Kidney (tissue), 14 donors: ENCODE data around the gene HBZ. TPM values are rescaled to one million over a fixed set of nuclear protein-coding genes. Genes with fewer than 3 reads are reported as not detected.

Source experiments
- DNase-seq, 5 donors: peaks; one replicate each; pipeline ENCODE4 v3.0.0-alpha.2; 2013 to 2020
- FAIRE-seq: peaks from 2 replicates; lab custom pipeline; 2012; peaks lifted over from hg19 to GRCh38; lab: Jason Lieb, UNC
- H3K27ac ChIP-seq, 2 donors: one replicate each; pipeline ENCODE4 v1.7.0; 2013; ENCODE audit warnings: low read depth in 2 of 2, low read length in 2 of 2, inconsistent platforms in 1 of 2
- H3K27me3 ChIP-seq: one replicate; pipeline ENCODE4 v1.7.1; 2013; ENCODE audit warnings: low read length, inconsistent platforms; ENCODE audit not compliant: control insufficient read depth, insufficient read depth
- H3K36me3 ChIP-seq, 3 donors: one replicate each; pipeline versions ENCODE4 v1.7.0 to v1.7.1; 2013; ENCODE audit warnings: low read length in 3 of 3, control low read depth in 1 of 3, inconsistent platforms in 1 of 3; ENCODE audit not compliant: insufficient read depth in 3 of 3, control insufficient read depth in 2 of 3
- H3K4me1 ChIP-seq, 3 donors: one replicate each; pipeline versions ENCODE4 v1.7.0 to v1.7.1; 2013; ENCODE audit warnings: low read length in 3 of 3, inconsistent platforms in 1 of 3, low read depth in 1 of 3; ENCODE audit not compliant: control insufficient read depth in 2 of 3, insufficient read depth in 2 of 3
- H3K4me3 ChIP-seq, 3 donors: one replicate each; pipeline versions ENCODE4 v1.7.0 to v1.8.1; 2013; ENCODE audit warnings: low read length in 3 of 3, control low read depth in 1 of 3, inconsistent platforms in 1 of 3
- H3K9ac ChIP-seq, 3 donors: one replicate each; pipeline versions ENCODE4 v1.7.0 to v1.7.1; 2013; ENCODE audit warnings: low read length in 3 of 3, control low read depth in 1 of 3, inconsistent platforms in 1 of 3
- H3K9me3 ChIP-seq, 3 donors: one replicate each; pipeline versions ENCODE4 v1.7.0 to v1.7.1; 2013; ENCODE audit warnings: low read length in 3 of 3, control low read depth in 1 of 3, inconsistent platforms in 1 of 3; ENCODE audit not compliant: control insufficient read depth in 2 of 3, insufficient read depth in 1 of 3
- CTCF ChIP-seq: IDR thresholded peaks from 3 replicates; pipeline ENCODE4 v1.5.1; 2012; ENCODE audit warnings: mild to moderate bottlenecking, moderate library complexity, borderline replicate concordance; ENCODE audit not compliant: insufficient read depth; ENCODE audit errors: extremely low read depth
- intact Hi-C: fragments of 100-400 bp; cut with DNase I; formaldehyde crosslinking; loops from one replicate; pipeline ENCODE4 v1.11.1; 2022
- polyA plus RNA-seq: library from polyadenylated mRNA; stranded (reverse); fragments of 350-450 nt; fragmentation: Illumina TruSeq; extraction: RNeasy Lipid Tissue Mini Kit (QIAGEN cat#74804); gene quantifications from one replicate; pipeline ENCODE4 v1.2.3, GENCODE V29; 2014; ENCODE audit warnings: low read depth, low replicate concordance; ENCODE audit not compliant: insufficient read depth
- total RNA-seq: library from RNA; stranded (reverse); fragmentation: NEBNext Ultra II Directional; extraction: Animal tissue kit (Norgen Biotek cat#: 25700); gene quantifications from one replicate; pipeline ENCODE4 v1.2.1, GENCODE V29; 2021
- donor health status: control.
- donor health status: control.
- donor health status: control.
- donor health status: control.
- donor health status: control.
- donor health status: DM: yes; HTN: yes; CAD: no.
- donor health status: Normal renal cell carcinoma (clear cell type).

The HBZ gene
- total and polyA plus RNA-seq, 2 donors from 2014 or later = not detected

- FAIRE-seq = no peak
- H3K4me1 ChIP-seq = no peaks in the 10 kb centered on the region
- H3K4me3 ChIP-seq = no peak overlapping the region
- H3K27me3 ChIP-seq = no peaks in the 10 kb centered on the region
- H3K9me3 ChIP-seq = no peaks in the 10 kb centered on the region
- peaks cover 0 to 30% (median 0%) of the 10 kb centered on the region in 3 donors for H3K36me3 ChIP-seq
- no peak overlapping the region for H3K9ac ChIP-seq
- intact Hi-C loops = no loop called here
- no peak for TF ChIP-seq CTCF
- H3K27ac ChIP-seq = no peak overlapping the region
- DNase-seq = no peak
These were observed 38.1 kb upstream of the HBZ start for GRCh38 chr16:114327-114726.

GRCh38 chr16:116015-116414, 36.4 kb upstream of the HBZ start:
- no peaks in the 10 kb centered on the region for H3K4me1 ChIP-seq
- intact Hi-C loops = no loop called here
- no peak overlapping the region for H3K27ac ChIP-seq
- no peak overlapping the region for H3K9ac ChIP-seq
- DNase-seq (peak in 1 of 5 donors; percentile 30), FAIRE-seq (no peak)
- H3K36me3 ChIP-seq = peaks cover 0 to 26% (median 0%) of the 10 kb centered on the region in 3 donors
- TF ChIP-seq CTCF = no peak
- H3K9me3 ChIP-seq = no peaks in the 10 kb centered on the region
- H3K27me3 ChIP-seq = no peaks in the 10 kb centered on the region
- H3K4me3 ChIP-seq = no peak overlapping the region

GRCh38 chr16:117379-118365, 34.8 kb upstream of the HBZ start:
- no peak for FAIRE-seq
- intact Hi-C loops = no loop called here
- peak; percentile 81 to 88 (median 84) for DNase-seq
- peak; percentile 56 for TF ChIP-seq CTCF
- Histone ChIP-seq H3K36me3 (peaks cover 0 to 14% (median 0%) of the 10 kb centered on the region in 3 donors), H3K9me3 (no peaks in the 10 kb centered on the region), H3K4me3 (no peak overlapping the region), H3K4me1 (no peaks in the 10 kb centered on the region), H3K27me3 (no peaks in the 10 kb centered on the region), H3K27ac (no peak overlapping the region), H3K9ac (no peak overlapping the region)
